Measurements from ENCODE around the gene ITGB3. TPM values are rescaled to one million over a fixed set of nuclear protein-coding genes. Genes with fewer than 3 reads are reported as not detected.

The ITGB3 gene
- total and polyA plus RNA-seq, 5 donors from 2014 or later: 0.05 to 18.4 TPM; not detected in 3

GRCh38 chr17:47218896-47219430 lies 34.7 kb upstream of the ITGB3 start:
- Mint-ChIP-seq H3K36me3 (no peaks in the 10 kb centered on the region), H3K9me3 (peaks cover 0 to 1% (median 0%) of the 10 kb centered on the region in 7 donors), H3K4me1 (peaks cover 0 to 35% (median 5%) of the 10 kb centered on the region in 4 donors), H3K27ac (no peak overlapping the region), H3K4me3 (no peak overlapping the region), H3K27me3 (no peaks in the 10 kb centered on the region)
- Histone ChIP-seq H3K9me3 (ENCODE audit: control insufficient read depth in 2 of 2, low read length in 2 of 2) (no peaks in the 10 kb centered on the region), H3K4me3 (ENCODE audit: low read depth, low read length) (no peak overlapping the region), H3K27ac (ENCODE audit: insufficient read depth, low read length, poor library complexity, severe bottlenecking) (no peak overlapping the region), H3K4me1 (ENCODE audit: control insufficient read depth, insufficient read depth, low read length, poor library complexity, severe bottlenecking) (peaks cover 7% of the 10 kb centered on the region), H3K27me3 (ENCODE audit: control insufficient read depth, insufficient read depth, low read length) (peaks cover 2% of the 10 kb centered on the region), H3K36me3 (ENCODE audit: control insufficient read depth, insufficient read depth, low read length) (no peaks in the 10 kb centered on the region)
- no peak for DNase-seq
- no peak for ATAC-seq (ENCODE audit: low read depth in 2 of 2)

DNA sequence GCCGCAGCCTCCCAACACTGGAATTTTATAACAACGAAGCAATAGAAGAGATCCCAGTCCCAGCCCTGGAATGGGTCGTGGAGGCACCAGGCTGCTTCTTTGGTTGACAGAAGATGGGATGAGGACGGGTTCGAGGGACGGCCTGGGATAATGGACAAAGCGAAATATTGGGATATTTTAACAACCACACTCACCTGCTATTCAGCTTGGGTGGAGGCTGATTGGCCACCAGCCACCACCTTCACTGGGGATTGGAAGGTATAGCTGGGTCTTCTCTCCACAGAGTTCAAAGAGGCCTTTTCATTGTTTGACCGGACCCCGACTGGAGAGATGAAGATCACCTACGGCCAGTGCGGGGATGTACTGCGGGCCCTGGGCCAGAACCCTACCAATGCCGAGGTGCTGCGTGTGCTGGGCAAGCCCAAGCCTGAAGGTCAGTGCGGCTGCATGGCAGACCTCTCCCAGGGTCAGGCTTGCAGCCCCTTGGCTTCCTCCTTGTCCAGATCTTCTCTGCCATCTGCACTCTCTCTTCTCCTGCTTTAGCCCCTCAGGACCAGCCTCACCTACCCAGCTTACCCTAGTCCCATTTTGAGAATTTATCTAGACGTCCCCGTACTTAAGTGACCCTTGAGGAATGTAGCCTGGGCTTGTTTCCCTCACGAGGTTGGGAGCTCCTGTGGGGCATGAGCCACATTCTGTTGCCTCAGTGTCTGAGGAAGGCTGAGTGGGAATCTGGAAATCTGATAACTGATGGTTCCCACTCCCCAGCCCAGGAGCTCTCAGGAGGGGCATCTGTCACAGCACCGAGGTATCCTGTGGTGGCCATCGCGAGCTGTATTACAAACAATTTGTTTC lies 33.8 kb upstream of the ITGB3 start:
- Mint-ChIP-seq H3K9me3 (peaks cover 0 to 1% (median 0%) of the 10 kb centered on the region in 7 donors), H3K4me1 (peaks cover 0 to 35% (median 5%) of the 10 kb centered on the region in 4 donors), H3K36me3 (no peaks in the 10 kb centered on the region), H3K27me3 (no peaks in the 10 kb centered on the region), H3K27ac (peak overlapping the region in 2 of 3 donors; percentile 8 to 15), H3K4me3 (peak overlapping the region in 1 of 4 donors; percentile 9)
- H3K4me3 ChIP-seq (ENCODE audit: low read depth, low read length): no peak overlapping the region
- no peaks in the 10 kb centered on the region for H3K36me3 ChIP-seq (ENCODE audit: control insufficient read depth, insufficient read depth, low read length)
- H3K27me3 ChIP-seq (ENCODE audit: control insufficient read depth, insufficient read depth, low read length): no peaks in the 10 kb centered on the region
- H3K27ac ChIP-seq (ENCODE audit: insufficient read depth, low read length, poor library complexity, severe bottlenecking): no peak overlapping the region
- H3K4me1 ChIP-seq (ENCODE audit: control insufficient read depth, insufficient read depth, low read length, poor library complexity, severe bottlenecking): peaks cover 7% of the 10 kb centered on the region
- DNase-seq: no peak
- no peak for ATAC-seq (ENCODE audit: low read depth in 2 of 2)
- no peaks in the 10 kb centered on the region for H3K9me3 ChIP-seq (ENCODE audit: control insufficient read depth in 2 of 2, low read length in 2 of 2)

GRCh38 chr17:47220531-47220999 lies 33.1 kb upstream of the ITGB3 start:
- Mint-ChIP-seq H3K4me3 (peak overlapping the region in 1 of 4 donors; percentile 9), H3K27me3 (no peaks in the 10 kb centered on the region), H3K9me3 (peaks cover 0 to 1% (median 0%) of the 10 kb centered on the region in 7 donors), H3K4me1 (peaks cover 0 to 35% (median 5%) of the 10 kb centered on the region in 4 donors), H3K36me3 (no peaks in the 10 kb centered on the region), H3K27ac (peak overlapping the region in 2 of 3 donors; percentile 8 to 15)
- no peaks in the 10 kb centered on the region for H3K27me3 ChIP-seq (ENCODE audit: control insufficient read depth, insufficient read depth, low read length)
- DNase-seq: peak in 2 of 3 donors; percentile 15 to 37
- H3K9me3 ChIP-seq (ENCODE audit: control insufficient read depth in 2 of 2, low read length in 2 of 2): no peaks in the 10 kb centered on the region
- peaks cover 7% of the 10 kb centered on the region for H3K4me1 ChIP-seq (ENCODE audit: control insufficient read depth, insufficient read depth, low read length, poor library complexity, severe bottlenecking)
- peak; percentile 27 to 47 for ATAC-seq (ENCODE audit: low read depth in 2 of 2)
- no peak overlapping the region for H3K4me3 ChIP-seq (ENCODE audit: low read depth, low read length)
- H3K27ac ChIP-seq (ENCODE audit: insufficient read depth, low read length, poor library complexity, severe bottlenecking): no peak overlapping the region
- no peaks in the 10 kb centered on the region for H3K36me3 ChIP-seq (ENCODE audit: control insufficient read depth, insufficient read depth, low read length)

DNA sequence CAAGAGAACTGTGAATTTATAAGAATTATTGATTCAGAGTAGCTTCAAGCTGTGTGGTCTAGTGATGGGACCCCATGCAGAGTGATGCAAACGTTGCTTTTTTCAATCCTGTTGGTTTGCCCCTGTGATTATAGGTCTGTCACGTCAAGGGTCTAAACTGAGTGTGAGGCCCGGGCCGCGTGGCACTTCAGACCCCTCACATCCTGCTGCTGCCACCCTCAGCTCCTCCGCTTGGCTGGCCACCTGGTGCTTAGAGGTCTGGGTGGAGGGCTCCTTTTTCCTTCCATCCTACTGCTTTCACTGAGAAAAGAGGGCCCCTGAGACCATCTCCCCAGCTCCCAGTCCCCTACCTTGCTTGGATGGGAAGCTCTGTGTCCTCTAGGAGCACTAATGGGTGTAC lies 32.5 kb upstream of the ITGB3 start:
- H3K27ac Mint-ChIP-seq: no peak overlapping the region
- no peak for ATAC-seq (ENCODE audit: low read depth in 2 of 2)
- peaks cover 0 to 35% (median 5%) of the 10 kb centered on the region in 4 donors for H3K4me1 Mint-ChIP-seq
- Histone ChIP-seq H3K9me3 (ENCODE audit: control insufficient read depth in 2 of 2, low read length in 2 of 2) (no peaks in the 10 kb centered on the region), H3K4me1 (ENCODE audit: control insufficient read depth, insufficient read depth, low read length, poor library complexity, severe bottlenecking) (peaks cover 7% of the 10 kb centered on the region), H3K27me3 (ENCODE audit: control insufficient read depth, insufficient read depth, low read length) (no peaks in the 10 kb centered on the region), H3K27ac (ENCODE audit: insufficient read depth, low read length, poor library complexity, severe bottlenecking) (no peak overlapping the region), H3K4me3 (ENCODE audit: low read depth, low read length) (no peak overlapping the region), H3K36me3 (ENCODE audit: control insufficient read depth, insufficient read depth, low read length) (no peaks in the 10 kb centered on the region)
- H3K27me3 Mint-ChIP-seq: no peaks in the 10 kb centered on the region
- DNase-seq: no peak
- peak overlapping the region in 1 of 4 donors; percentile 38 for H3K4me3 Mint-ChIP-seq
- no peaks in the 10 kb centered on the region for H3K36me3 Mint-ChIP-seq
- peaks cover 0 to 1% (median 0%) of the 10 kb centered on the region in 7 donors for H3K9me3 Mint-ChIP-seq

DNA sequence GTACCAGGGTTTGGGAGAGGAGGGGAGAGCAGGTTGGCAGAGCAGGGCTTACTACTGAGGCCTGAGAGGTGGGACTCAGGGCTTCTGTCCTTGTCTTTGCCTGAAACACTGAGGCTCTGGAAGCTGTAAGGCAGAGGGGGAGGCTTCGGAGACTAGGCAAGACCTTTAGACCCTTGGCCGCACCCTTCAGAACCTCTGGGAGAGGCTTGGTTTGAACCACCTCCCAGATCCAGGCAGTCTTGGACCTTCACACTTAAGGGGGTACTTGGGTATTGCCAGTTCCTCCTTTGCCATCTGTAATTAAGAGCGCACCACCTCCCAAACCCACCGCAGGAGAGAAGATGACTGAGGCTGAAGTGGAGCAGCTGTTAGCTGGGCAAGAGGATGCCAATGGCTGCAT lies 31.6 kb upstream of the ITGB3 start:
- peaks cover 7% of the 10 kb centered on the region for H3K4me1 ChIP-seq (ENCODE audit: control insufficient read depth, insufficient read depth, low read length, poor library complexity, severe bottlenecking)
- H3K27ac Mint-ChIP-seq: no peak overlapping the region
- no peak for ATAC-seq (ENCODE audit: low read depth in 2 of 2)
- no peaks in the 10 kb centered on the region for H3K27me3 ChIP-seq (ENCODE audit: control insufficient read depth, insufficient read depth, low read length)
- no peak overlapping the region for H3K4me3 ChIP-seq (ENCODE audit: low read depth, low read length)
- H3K4me1 Mint-ChIP-seq: peaks cover 0 to 32% (median 5%) of the 10 kb centered on the region in 4 donors
- H3K36me3 ChIP-seq (ENCODE audit: control insufficient read depth, insufficient read depth, low read length): no peaks in the 10 kb centered on the region
- no peak overlapping the region for H3K27ac ChIP-seq (ENCODE audit: insufficient read depth, low read length, poor library complexity, severe bottlenecking)
- peaks cover 0 to 1% (median 0%) of the 10 kb centered on the region in 7 donors for H3K9me3 Mint-ChIP-seq
- H3K36me3 Mint-ChIP-seq: no peaks in the 10 kb centered on the region
- no peak overlapping the region for H3K4me3 Mint-ChIP-seq
- H3K27me3 Mint-ChIP-seq: no peaks in the 10 kb centered on the region
- DNase-seq: no peak
- no peaks in the 10 kb centered on the region for H3K9me3 ChIP-seq (ENCODE audit: control insufficient read depth in 2 of 2, low read length in 2 of 2)

DNA sequence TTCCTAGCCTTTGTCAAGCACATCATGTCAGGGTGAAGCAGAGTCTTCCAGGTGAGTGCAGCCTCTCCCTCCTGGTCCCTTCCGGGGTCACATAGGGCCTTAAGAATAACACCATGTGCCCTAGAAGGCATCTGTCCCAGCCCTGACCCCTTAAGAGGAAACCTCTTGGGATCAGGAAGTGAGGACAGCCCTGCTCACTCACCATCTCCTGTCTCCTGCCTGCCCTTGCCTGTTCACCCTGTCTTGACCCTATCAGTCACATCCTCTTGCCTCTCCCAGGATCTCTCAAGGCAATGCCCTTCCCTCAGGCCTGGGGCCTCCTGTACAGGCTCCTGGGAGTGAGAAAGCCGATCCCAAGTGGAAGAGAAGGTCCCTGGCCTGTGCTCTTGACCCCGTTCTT lies 30.6 kb upstream of the ITGB3 start:
- peaks cover 0 to 1% (median 0%) of the 10 kb centered on the region in 7 donors for H3K9me3 Mint-ChIP-seq
- Histone ChIP-seq H3K9me3 (ENCODE audit: control insufficient read depth in 2 of 2, low read length in 2 of 2) (no peaks in the 10 kb centered on the region), H3K4me1 (ENCODE audit: control insufficient read depth, insufficient read depth, low read length, poor library complexity, severe bottlenecking) (peaks cover 7% of the 10 kb centered on the region), H3K4me3 (ENCODE audit: low read depth, low read length) (no peak overlapping the region), H3K36me3 (ENCODE audit: control insufficient read depth, insufficient read depth, low read length) (no peaks in the 10 kb centered on the region), H3K27me3 (ENCODE audit: control insufficient read depth, insufficient read depth, low read length) (no peaks in the 10 kb centered on the region), H3K27ac (ENCODE audit: insufficient read depth, low read length, poor library complexity, severe bottlenecking) (no peak overlapping the region)
- no peak for DNase-seq
- no peaks in the 10 kb centered on the region for H3K27me3 Mint-ChIP-seq
- ATAC-seq (ENCODE audit: low read depth in 2 of 2): no peak
- H3K4me3 Mint-ChIP-seq: no peak overlapping the region
- H3K27ac Mint-ChIP-seq: peak overlapping the region in 1 of 3 donors; percentile 28
- H3K4me1 Mint-ChIP-seq: peaks cover 0 to 28% (median 5%) of the 10 kb centered on the region in 4 donors
- no peaks in the 10 kb centered on the region for H3K36me3 Mint-ChIP-seq

- ATAC-seq (ENCODE audit: low read depth in 2 of 2): no peak
- Mint-ChIP-seq H3K4me1 (peaks cover 0 to 24% (median 5%) of the 10 kb centered on the region in 4 donors), H3K27ac (no peak overlapping the region), H3K27me3 (no peaks in the 10 kb centered on the region), H3K36me3 (no peaks in the 10 kb centered on the region), H3K4me3 (no peak overlapping the region), H3K9me3 (peaks cover 0 to 1% (median 0%) of the 10 kb centered on the region in 7 donors)
- Histone ChIP-seq H3K27me3 (ENCODE audit: control insufficient read depth, insufficient read depth, low read length) (no peaks in the 10 kb centered on the region), H3K4me1 (ENCODE audit: control insufficient read depth, insufficient read depth, low read length, poor library complexity, severe bottlenecking) (peaks cover 7% of the 10 kb centered on the region), H3K36me3 (ENCODE audit: control insufficient read depth, insufficient read depth, low read length) (no peaks in the 10 kb centered on the region), H3K27ac (ENCODE audit: insufficient read depth, low read length, poor library complexity, severe bottlenecking) (no peak overlapping the region), H3K4me3 (ENCODE audit: low read depth, low read length) (no peak overlapping the region), H3K9me3 (ENCODE audit: control insufficient read depth in 2 of 2, low read length in 2 of 2) (no peaks in the 10 kb centered on the region)
- no peak for DNase-seq
Observed at GRCh38 chr17:47223460-47223859, 30.2 kb upstream of the ITGB3 start.

Data from CD4-positive, CD25-positive, alpha-beta regulatory T cell (primary cell).